Fibroblast of mammary gland (primary cell): Measurements from ENCODE around the gene OSBPL3.

ENCODE experiments used
- DNase-seq: peaks from one replicate; pipeline ENCODE4 v3.0.0-alpha.2; 2010; ENCODE audit warnings: low read depth
- H3K4me3 ChIP-seq: 2 replicates; pipeline ENCODE4 v1.5.1; 2011; ENCODE audit warnings: low read depth, mild to moderate bottlenecking, low read length, moderate library complexity; ENCODE audit not compliant: control insufficient read depth
- TF ChIP-seq, protein P1 (sequence below): conservative IDR thresholded peaks from 2 replicates; pipeline ENCODE4 v1.5.1; 2011; ENCODE audit warnings: low read depth, low read length, inconsistent platforms; ENCODE audit not compliant: control insufficient read depth, insufficient read depth

Gene OSBPL3

DNA sequence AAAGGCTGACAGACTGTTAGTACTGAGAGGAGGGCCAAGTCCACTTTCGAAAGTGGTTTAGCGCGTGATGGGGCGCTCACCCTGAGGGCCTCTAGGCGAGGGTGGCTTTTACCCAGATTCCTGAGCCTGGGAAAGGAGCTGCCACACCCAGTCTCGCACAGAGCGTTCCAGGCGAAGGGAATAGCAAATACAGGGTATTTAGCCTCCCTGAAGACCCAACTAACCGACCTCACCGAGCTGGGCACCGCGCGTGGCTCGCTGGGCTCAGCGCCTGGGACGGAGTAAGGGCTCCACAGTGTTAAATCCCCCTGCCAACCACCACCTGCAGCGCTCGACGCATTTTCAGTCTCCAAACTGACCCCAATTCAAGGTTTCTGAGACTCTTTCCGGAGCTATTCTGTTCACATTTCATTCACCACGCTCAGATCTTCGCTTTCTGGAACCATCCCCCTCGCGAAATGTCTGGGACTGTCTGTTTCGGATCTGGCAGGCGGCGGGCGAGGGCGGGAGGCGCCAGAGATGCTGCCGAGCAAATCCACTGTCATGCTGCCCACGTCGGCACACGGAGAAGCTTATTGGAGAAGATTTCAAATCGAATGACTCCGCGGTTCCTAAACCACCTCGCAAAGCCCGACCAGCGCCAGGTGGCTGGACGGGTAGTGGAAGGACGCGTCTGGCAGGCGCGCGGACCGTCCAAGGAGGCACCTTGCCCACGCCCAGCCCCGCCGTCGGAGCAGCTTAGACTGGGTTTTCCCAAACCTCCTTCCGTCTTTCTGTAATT, 1.4 kb upstream of the OSBPL3 start:
- H3K4me3 ChIP-seq = peak overlapping the region; percentile 71
- TF ChIP-seq, protein P1, sequence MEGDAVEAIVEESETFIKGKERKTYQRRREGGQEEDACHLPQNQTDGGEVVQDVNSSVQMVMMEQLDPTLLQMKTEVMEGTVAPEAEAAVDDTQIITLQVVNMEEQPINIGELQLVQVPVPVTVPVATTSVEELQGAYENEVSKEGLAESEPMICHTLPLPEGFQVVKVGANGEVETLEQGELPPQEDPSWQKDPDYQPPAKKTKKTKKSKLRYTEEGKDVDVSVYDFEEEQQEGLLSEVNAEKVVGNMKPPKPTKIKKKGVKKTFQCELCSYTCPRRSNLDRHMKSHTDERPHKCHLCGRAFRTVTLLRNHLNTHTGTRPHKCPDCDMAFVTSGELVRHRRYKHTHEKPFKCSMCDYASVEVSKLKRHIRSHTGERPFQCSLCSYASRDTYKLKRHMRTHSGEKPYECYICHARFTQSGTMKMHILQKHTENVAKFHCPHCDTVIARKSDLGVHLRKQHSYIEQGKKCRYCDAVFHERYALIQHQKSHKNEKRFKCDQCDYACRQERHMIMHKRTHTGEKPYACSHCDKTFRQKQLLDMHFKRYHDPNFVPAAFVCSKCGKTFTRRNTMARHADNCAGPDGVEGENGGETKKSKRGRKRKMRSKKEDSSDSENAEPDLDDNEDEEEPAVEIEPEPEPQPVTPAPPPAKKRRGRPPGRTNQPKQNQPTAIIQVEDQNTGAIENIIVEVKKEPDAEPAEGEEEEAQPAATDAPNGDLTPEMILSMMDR = no peak
- peak; percentile 69 for DNase-seq

DNA sequence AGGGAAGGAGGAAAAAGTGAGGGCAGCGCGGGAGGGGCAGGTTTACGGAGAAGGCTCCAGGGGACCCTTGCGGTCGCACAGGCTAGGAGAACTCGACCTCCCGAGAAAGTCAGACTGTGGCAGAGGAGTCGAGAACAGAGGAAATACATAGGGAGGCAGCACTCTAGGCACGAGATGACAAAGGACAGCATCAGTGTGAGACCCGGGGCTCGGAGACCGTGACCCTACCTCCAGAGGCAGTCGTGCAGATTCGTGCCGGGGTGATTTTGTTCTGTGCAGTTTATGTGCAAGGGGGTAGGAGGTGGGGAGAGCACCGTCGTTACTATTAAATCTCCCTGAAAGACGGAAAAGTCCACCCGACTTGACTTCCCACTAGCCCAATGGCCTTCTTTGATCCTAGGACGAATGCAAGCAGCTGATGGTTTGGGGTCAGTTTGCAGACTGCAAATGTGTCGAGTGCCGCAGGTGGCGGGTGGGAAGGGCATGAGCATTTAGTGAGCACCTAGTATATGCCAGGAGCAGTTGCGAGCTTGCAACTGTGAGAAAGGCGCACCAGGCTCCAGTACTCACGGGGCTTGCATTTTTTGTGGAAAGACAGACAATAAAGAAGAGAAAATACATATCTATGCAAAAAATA, 674 bp upstream of the OSBPL3 start:
- peak overlapping the region; percentile 71 for H3K4me3 ChIP-seq
- TF ChIP-seq, protein P1 = no peak
- DNase-seq = peak; percentile 44

DNA sequence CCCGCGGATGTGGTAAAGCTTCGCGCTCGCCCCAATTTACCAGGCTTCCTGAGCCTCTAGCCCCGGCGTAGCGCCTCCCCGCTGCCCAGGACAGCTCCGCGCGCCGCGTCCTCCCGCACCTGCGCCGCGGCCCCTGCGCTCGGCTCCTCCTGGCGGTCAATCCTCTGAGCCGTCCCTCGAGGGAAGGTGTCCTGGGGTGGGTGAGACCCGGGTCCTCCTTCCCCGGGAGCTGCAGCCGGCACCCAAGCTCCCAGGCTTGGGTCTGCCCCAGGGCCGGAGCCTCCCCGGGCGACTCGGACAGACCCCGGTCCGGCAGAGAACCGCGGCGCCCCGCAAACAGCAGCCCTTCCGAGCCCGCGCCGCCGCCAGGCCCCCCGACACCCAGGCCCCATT, 512 bp downstream of the OSBPL3 start:
- H3K4me3 ChIP-seq = peak overlapping the region; percentile 71
- peak; percentile 63 for DNase-seq
- TF ChIP-seq, protein P1 = peak; percentile 26

DNA sequence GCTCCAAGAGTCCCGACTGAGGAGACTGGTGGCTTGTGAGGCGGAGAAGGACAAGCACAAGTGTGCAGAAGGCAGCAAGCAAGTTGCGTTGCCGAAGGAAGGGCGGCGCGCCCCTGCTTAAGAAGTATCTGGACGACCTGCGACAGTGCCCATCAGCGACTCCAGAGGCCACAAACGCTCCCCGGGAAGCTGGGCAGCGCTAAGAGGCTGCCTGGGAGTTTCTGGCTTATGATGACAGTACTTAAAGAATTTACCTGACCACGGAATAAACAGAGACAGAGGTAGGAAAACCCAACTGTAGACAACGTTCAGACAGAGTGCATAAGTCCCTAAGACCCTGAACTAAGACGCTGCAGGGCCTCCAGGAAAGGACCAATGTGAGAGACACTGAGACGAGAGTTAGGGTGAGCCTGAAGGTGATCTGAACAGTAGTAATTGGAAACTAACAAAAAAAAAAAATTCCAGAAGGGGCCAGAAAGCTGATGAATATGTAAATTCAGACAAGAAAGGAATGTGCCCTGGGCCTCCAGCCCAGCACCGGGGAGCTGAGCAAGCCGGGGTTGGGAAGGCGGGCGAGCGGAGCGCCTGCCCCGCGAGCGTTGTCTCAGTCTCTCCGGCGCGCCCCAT, 1.0 kb downstream of the OSBPL3 start:
- peak overlapping the region; percentile 71 for H3K4me3 ChIP-seq
- TF ChIP-seq, protein P1 = no peak
- no peak for DNase-seq

DNA sequence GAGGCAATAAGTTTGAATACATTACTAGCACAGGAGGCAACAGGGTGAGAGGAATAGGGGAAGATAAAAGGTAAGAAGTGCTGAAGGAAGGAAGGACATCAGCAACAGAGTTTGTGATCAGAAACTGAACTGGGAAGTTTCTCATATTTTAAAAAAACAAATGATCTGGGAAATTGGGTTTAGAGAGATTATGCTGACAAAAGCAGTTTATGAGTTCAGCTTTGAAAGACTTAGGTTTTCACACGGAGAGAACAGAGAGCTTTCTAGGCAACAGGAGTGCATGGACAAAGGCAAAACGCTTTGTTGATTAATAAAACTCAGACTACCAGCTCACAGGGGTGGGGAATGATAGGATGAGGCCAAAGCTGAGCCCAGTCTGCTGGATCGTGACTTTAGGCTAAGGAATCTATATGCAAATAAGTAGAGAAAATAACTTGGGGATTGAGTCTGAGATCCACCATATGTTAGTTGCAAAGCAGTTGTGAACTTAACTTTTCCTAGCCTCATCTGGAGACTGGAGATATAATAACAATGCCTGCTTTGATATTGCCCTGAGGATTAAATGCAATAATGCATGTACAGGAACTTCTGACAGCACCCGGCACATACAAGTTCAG, 4.2 kb downstream of the OSBPL3 start:
- no peak overlapping the region for H3K4me3 ChIP-seq
- DNase-seq = no peak
- TF ChIP-seq, protein P1 = no peak

DNA sequence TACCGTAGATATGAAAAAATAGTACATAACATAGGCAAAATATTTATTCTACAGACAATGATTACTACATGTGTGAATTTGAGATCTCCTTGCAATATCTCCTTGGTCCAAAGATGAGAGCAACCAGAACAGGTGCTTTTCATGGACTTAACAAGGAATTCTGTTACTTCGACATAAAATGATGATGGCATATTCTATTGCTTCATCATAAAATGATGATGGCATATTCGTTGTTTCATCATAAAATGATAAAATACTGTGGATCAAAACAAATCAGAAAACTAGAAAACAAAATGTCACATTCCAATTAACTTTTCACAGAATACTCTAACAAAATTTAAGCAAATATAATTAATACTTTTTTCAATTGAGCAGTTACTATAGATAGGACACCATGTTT, 4.8 kb downstream of the OSBPL3 start:
- TF ChIP-seq, protein P1 = no peak
- H3K4me3 ChIP-seq = no peak overlapping the region
- no peak for DNase-seq
